ENCODE data around the gene NDUFB10.
"Not testable (repeated sequence)": the region's sequence is repeated elsewhere in the genome, so short reads cannot be mapped to it uniquely, and the experiment has no call there.

The NDUFB10 gene

GRCh38 chr16:1961651-1962067 lies 2.3 kb downstream of the NDUFB10 start:
- no peak for DNase-seq (ENCODE audit: low spot score)
- Histone ChIP-seq H3K4me3 (no peak overlapping the region), H3K27ac (no peak overlapping the region)
- no peak for TF ChIP-seq CTCF (IDR thresholded peaks at IDR 0.05)

GRCh38 chr16:1962161-1963153 lies 3.1 kb downstream of the NDUFB10 start:
- peak overlapping the region; percentile 99 for H3K4me3 ChIP-seq
- not testable (repeated sequence) for DNase-seq (ENCODE audit: low spot score)

GRCh38 chr16:1963806-1964505 lies 4.6 kb downstream of the NDUFB10 start:
- TF ChIP-seq CTCF (IDR thresholded peaks at IDR 0.05), result no peak
- H3K27ac ChIP-seq, result peak overlapping the region; percentile 96 to 98
- no peak for DNase-seq (ENCODE audit: low spot score)

More at GRCh38 chr16:1962161-1963153, 3.1 kb downstream of the NDUFB10 start:
- H3K27ac ChIP-seq, result not testable (repeated sequence)

GRCh38 chr16:1964506-1965395 lies 5.4 kb downstream of the NDUFB10 start, which contains the start of gene RPS2:
Gene RPS2 (minus strand): TSS chr16:1964826. CDS start chr16:1964625, 201 bp downstream.
- H3K27ac ChIP-seq, result peak within 1 kb of the TSS; percentile 96 to 98
- DNase-seq (ENCODE audit: low spot score), result peak; percentile 99
- TF ChIP-seq CTCF (IDR thresholded peaks at IDR 0.05), result no peak
- peak within 1 kb of the TSS; percentile 99 for H3K4me3 ChIP-seq

More at GRCh38 chr16:1963806-1964505, 4.6 kb downstream of the NDUFB10 start:
- H3K4me3 ChIP-seq, result peak overlapping the region; percentile 99

GRCh38 chr16:1965396-1966001 lies 6.2 kb downstream of the NDUFB10 start:
- DNase-seq (ENCODE audit: low spot score), result no peak
- peak overlapping the region; percentile 96 to 98 for H3K27ac ChIP-seq
- TF ChIP-seq CTCF (IDR thresholded peaks at IDR 0.05), result no peak
- H3K4me3 ChIP-seq, result peak overlapping the region; percentile 99

- TF ChIP-seq CTCF (IDR thresholded peaks at IDR 0.05), result no peak
- DNase-seq (ENCODE audit: low spot score), result no peak
- Histone ChIP-seq H3K27ac (peak within 1 kb of the TSS; percentile 96 to 98), H3K4me3 (peak within 1 kb of the TSS; percentile 99)
Observed at GRCh38 chr16:1966460-1966859, 7.1 kb downstream of the NDUFB10 start, which contains the start of gene RNF151. Gene RNF151 (plus strand): TSS chr16:1966856. CDS start chr16:1966882, 26 bp downstream.

Measured in coronary artery (tissue), 2 donors.